Measurements from ENCODE around the gene ATN1. TPM values are rescaled to one million over a fixed set of nuclear protein-coding genes. Genes with fewer than 3 reads are reported as not detected.
A peak's percentile ranks its signal among the peaks of the same experiment; 100 is the strongest.
"Not testable (repeated sequence)": the region's sequence is repeated elsewhere in the genome, so short reads cannot be mapped to it uniquely, and the experiment has no call there.

ATN1 gene
- total and polyA plus RNA-seq, 9 of the 15 experiments (the other 6 are each of a cell fraction or from before 2014, with no cell fraction given), result 0.15 to 49.8 (median 2.7) TPM

GRCh38 chr12:6889775-6890573, 37.8 kb upstream of the ATN1 start:
- Histone ChIP-seq H2AFZ (ENCODE audit: low read depth, low read length) (peak overlapping the region; percentile 87), H3K9ac (ENCODE audit: insufficient read depth in 1 of 2, low read depth in 2 of 2, low read length in 2 of 2) (peak overlapping the region in 1 of 2 experiments; percentile 90; a peak in 2 of 4 replicates), H3K4me2 (ENCODE audit: insufficient read depth, low read length) (peak overlapping the region; percentile 74), H3K4me3 (peak overlapping the region; percentile 25; the same call in 1 of the 2 replicates), H3K27ac (ENCODE audit: extremely low read depth, low read depth, low read length) (peak overlapping the region; percentile 96), H3K4me1 (replicated peaks in 1 of 2; ENCODE audit: control insufficient read depth in 2 of 2, insufficient read depth in 2 of 2, low read length in 2 of 2) (peaks cover 12 to 19% of the 10 kb centered on the region in 2 experiments; a peak in 4 of 5 replicates)
- H3K79me2 ChIP-seq (ENCODE audit: control insufficient read depth, insufficient read depth, low read length); CTCF ChIA-PET (ENCODE audit: low intra/inter-chr PET ratio); H3K9me3 ChIP-seq (replicated peaks; ENCODE audit: control insufficient read depth, insufficient read depth, low read depth, low read length); DNase-seq (ENCODE audit: extremely low read depth in 1 of 4, low spot score in 3 of 4); H4K20me1 ChIP-seq (replicated peaks; ENCODE audit: control insufficient read depth, insufficient read depth, low read length); H3K9me1 ChIP-seq (ENCODE audit: control insufficient read depth, insufficient read depth, low read length); H3K27me3 ChIP-seq (ENCODE audit: control insufficient read depth in 2 of 2, insufficient read depth in 2 of 2, low read length in 2 of 2); FAIRE-seq; H3K36me3 ChIP-seq (ENCODE audit: control insufficient read depth, insufficient read depth, low read length); in situ Hi-C loops (cut with MboI); BruUV-seq (replicated peaks); ATAC-seq: not testable (repeated sequence)
- TF ChIP-seq TRIM24 (IDR thresholded peaks at IDR 0.05) (0 out of 4 replicates have a peak, but pooled peaks of 1 of the 2 experiments have one; percentile 31), ZNF121 (CRISPR knock-in tag; conservative IDR thresholded peaks at IDR 0.05) (peak; percentile 53; the same call in 1 of the 2 replicates), ZNF644 (tag; IDR thresholded peaks at IDR 0.05; ENCODE audit: low read depth) (peak; percentile 36; the same call in 1 of the 2 replicates)
- TF ChIP-seq, protein P1, sequence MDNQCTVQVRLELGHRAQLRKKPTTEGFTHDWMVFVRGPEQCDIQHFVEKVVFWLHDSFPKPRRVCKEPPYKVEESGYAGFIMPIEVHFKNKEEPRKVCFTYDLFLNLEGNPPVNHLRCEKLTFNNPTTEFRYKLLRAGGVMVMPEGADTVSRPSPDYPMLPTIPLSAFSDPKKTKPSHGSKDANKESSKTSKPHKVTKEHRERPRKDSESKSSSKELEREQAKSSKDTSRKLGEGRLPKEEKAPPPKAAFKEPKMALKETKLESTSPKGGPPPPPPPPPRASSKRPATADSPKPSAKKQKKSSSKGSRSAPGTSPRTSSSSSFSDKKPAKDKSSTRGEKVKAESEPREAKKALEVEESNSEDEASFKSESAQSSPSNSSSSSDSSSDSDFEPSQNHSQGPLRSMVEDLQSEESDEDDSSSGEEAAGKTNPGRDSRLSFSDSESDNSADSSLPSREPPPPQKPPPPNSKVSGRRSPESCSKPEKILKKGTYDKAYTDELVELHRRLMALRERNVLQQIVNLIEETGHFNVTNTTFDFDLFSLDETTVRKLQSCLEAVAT (IDR thresholded peaks at IDR 0.05), result peak in 1 of 2 experiments; percentile 25; a peak in 1 of 4 replicates
- 83% methylated on average over 17 of the region's 21 CpGs for WGBS (ENCODE audit: insufficient coverage, low coverage, missing lambda C conversion rate)
- intact Hi-C loops (cut with micrococcal nuclease), result loop anchor here (2.0 kb wide), 1 partner anchor 17 kb away; the partner anchor contains the start of gene SPSB2
- POLR2A ChIA-PET, result interaction anchor here (0.8 to 1.8 kb wide), 3 partner anchors 9 to 18 kb away, joined by 4 to 17 read pairs (median 4); partner anchors contain the start of gene SPSB2

Measured in K562 (cell line).